Neural cell (in vitro differentiated cells): ENCODE results near the gene ECE1. TPM values are rescaled to one million over a fixed set of nuclear protein-coding genes. Genes with fewer than 3 reads are reported as not detected.
"Not testable (repeated sequence)": the region's sequence is repeated elsewhere in the genome, so short reads cannot be mapped to it uniquely, and the experiment has no call there.

Experiments
- H2AFZ ChIP-seq: fragments of 200-600, 300-800 bp; sonication (generic), shearing (Covaris generic); 2 replicates; pipeline ENCODE4 v1.6.0; 2014; ENCODE audit warnings: low read depth, mild to moderate bottlenecking, antibody characterized with exemption, low read length, moderate library complexity
- H3F3A ChIP-seq: fragments of 200-600 bp; shearing (Covaris generic); 2 replicates; pipeline ENCODE4 v1.6.1; 2016; ENCODE audit warnings: mild to moderate bottlenecking, moderate library complexity, mixed read lengths, antibody characterized with exemption, low read length; ENCODE audit not compliant: insufficient read depth, poor library complexity, severe bottlenecking
- H3K27ac ChIP-seq: fragments of 200-600, 300-800 bp; sonication (generic), shearing (Covaris generic); 2 replicates; pipeline ENCODE4 v1.5.1; 2014; ENCODE audit warnings: mild to moderate bottlenecking, low read length, moderate library complexity
- H3K27me3 ChIP-seq: fragments of 300-800, 200-600 bp; sonication (generic), shearing (Covaris generic); 2 replicates; pipeline ENCODE4 v1.6.0; 2014; ENCODE audit warnings: mild to moderate bottlenecking, low read depth, low read length, moderate library complexity; ENCODE audit not compliant: insufficient read depth
- H3K36me3 ChIP-seq: fragments of 300-800, 200-600 bp; sonication (generic), shearing (Covaris generic); 2 replicates; pipeline ENCODE4 v1.5.1; 2014; ENCODE audit warnings: mild to moderate bottlenecking, antibody characterized with exemption, low read length, moderate library complexity; ENCODE audit not compliant: insufficient read depth
- H3K4me2 ChIP-seq: fragments of 300-800, 200-600 bp; sonication (generic), shearing (Covaris generic); 2 replicates; pipeline ENCODE4 v1.6.0; 2014; ENCODE audit warnings: mild to moderate bottlenecking, low read length
- H3K4me3 ChIP-seq: fragments of 300-800, 200-600 bp; sonication (generic), shearing (Covaris generic); 2 replicates; pipeline ENCODE4 v1.5.1; 2014; ENCODE audit warnings: mild to moderate bottlenecking, low read length, moderate library complexity
- H3K79me2 ChIP-seq: fragments of 200-600 bp; shearing (Covaris generic); replicated peaks from 2 replicates; pipeline ENCODE4 v1.6.0; 2014; ENCODE audit warnings: mild to moderate bottlenecking, low read length, moderate library complexity; ENCODE audit not compliant: insufficient read depth
- H3K9ac ChIP-seq: fragments of 300-800, 200-600 bp; sonication (generic), shearing (Covaris generic); 2 replicates; pipeline ENCODE4 v1.6.1; 2016; ENCODE audit warnings: mild to moderate bottlenecking, low read length, mixed read lengths
- H3K9me2 ChIP-seq: fragments of 200-600 bp; shearing (Covaris generic); 2 replicates; pipeline ENCODE4 v1.6.1; 2016; ENCODE audit warnings: mild to moderate bottlenecking, low read length, mixed read lengths; ENCODE audit not compliant: insufficient read depth
- H3K9me3 ChIP-seq: fragments of 200-600, 300-800 bp; sonication (generic), shearing (Covaris generic); 2 replicates; pipeline ENCODE4 v1.6.1; 2016; ENCODE audit warnings: mild to moderate bottlenecking, mixed run types, low read length, moderate library complexity, mixed read lengths
- H4K20me1 ChIP-seq: fragments of 200-600 bp; shearing (Covaris generic); 2 replicates; pipeline ENCODE4 v1.6.1; 2016; ENCODE audit warnings: mild to moderate bottlenecking, mixed run types; ENCODE audit not compliant: insufficient read depth
- CTCF ChIP-seq: fragments of 450-650 bp; IDR thresholded peaks from 2 replicates; pipeline ENCODE4 v1.5.1; 2014; ENCODE audit warnings: antibody characterized with exemption, mild to moderate bottlenecking, moderate library complexity; ENCODE audit not compliant: poor library complexity, severe bottlenecking
- EP300 ChIP-seq: fragments of 450-650 bp; conservative IDR thresholded peaks from 2 replicates; pipeline ENCODE4 v1.6.1; 2014; ENCODE audit warnings: antibody characterized with exemption, mild to moderate bottlenecking, moderate library complexity; ENCODE audit not compliant: poor library complexity, severe bottlenecking
- EZH2 ChIP-seq: fragments of 200-600, 300-800 bp; shearing (Covaris generic), sonication (generic); IDR thresholded peaks from 2 replicates; pipeline ENCODE4 v1.6.1; 2014; ENCODE audit warnings: antibody characterized with exemption, low read length, borderline replicate concordance, mild to moderate bottlenecking; ENCODE audit not compliant: insufficient read depth, poor library complexity, severe bottlenecking
- MXI1 ChIP-seq: fragments of 450-650 bp; conservative IDR thresholded peaks from 2 replicates; pipeline ENCODE4 v1.6.1; 2014; ENCODE audit warnings: antibody characterized with exemption, mild to moderate bottlenecking; ENCODE audit not compliant: poor library complexity, severe bottlenecking
- POLR2AphosphoS5 ChIP-seq: IDR thresholded peaks from 2 replicates; pipeline ENCODE4 v1.6.1; 2012
- RAD21 ChIP-seq: fragments of 450-650 bp; conservative IDR thresholded peaks from 2 replicates; pipeline ENCODE4 v1.6.1; 2014; ENCODE audit warnings: antibody characterized with exemption, mild to moderate bottlenecking, moderate library complexity
- REST ChIP-seq: IDR thresholded peaks from 2 replicates; pipeline ENCODE4 v1.6.1; 2012; ENCODE audit warnings: borderline replicate concordance
- SMC3 ChIP-seq: fragments of 450-650 bp; conservative IDR thresholded peaks from 2 replicates; pipeline ENCODE4 v1.6.1; 2014; ENCODE audit warnings: antibody characterized with exemption, mild to moderate bottlenecking, moderate library complexity; ENCODE audit not compliant: poor library complexity
- TAF1 ChIP-seq: IDR thresholded peaks from 2 replicates; pipeline ENCODE4 v1.6.1; 2012; ENCODE audit warnings: low read depth
- polyA plus RNA-seq: library from polyadenylated mRNA; depleted of rRNA; stranded (reverse); fragments of >200 nt; gene quantifications from 2 replicates; pipeline ENCODE4 v1.2.3, GENCODE V29; 2014

Gene ECE1
- polyA plus RNA-seq, 1 donor from 2014 or later, result 7.8 TPM

GRCh38 chr1:21174230-21174629 is 116.0 kb downstream of the ECE1 start:
- no peak overlapping the region for H2AFZ ChIP-seq
- TF ChIP-seq RAD21, result no peak
- TF ChIP-seq TAF1, result no peak
- TF ChIP-seq POLR2AphosphoS5, result no peak
- TF ChIP-seq SMC3, result no peak
- no peak for TF ChIP-seq CTCF
- TF ChIP-seq EZH2, result no peak
- no peak for TF ChIP-seq EP300
- no peak for TF ChIP-seq REST
- no peak for TF ChIP-seq MXI1

DNA sequence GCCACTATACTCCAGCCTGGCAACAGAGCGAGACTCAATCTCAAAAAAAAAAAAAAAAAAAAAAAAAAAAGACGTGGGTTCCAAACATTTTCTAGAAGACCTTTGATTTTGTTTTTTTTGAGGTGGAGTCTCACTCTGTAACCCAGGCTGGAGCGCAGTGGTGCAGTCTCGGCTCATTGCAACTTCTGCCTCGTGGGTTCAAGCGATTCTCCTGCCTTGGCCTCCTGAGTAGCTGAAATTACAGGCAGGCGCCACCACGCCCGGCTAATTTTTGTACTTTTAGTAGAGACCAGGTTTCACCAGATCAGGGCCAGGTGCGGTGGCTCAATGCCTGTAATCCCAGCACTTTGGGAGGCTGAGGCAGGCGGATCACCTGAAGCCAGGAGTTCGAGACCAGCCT is 117.2 kb downstream of the ECE1 start:
- H4K20me1 ChIP-seq, result peaks cover 10% of the 10 kb centered on the region

More at GRCh38 chr1:21174230-21174629, 116.0 kb downstream of the ECE1 start:
- no peaks in the 10 kb centered on the region for H3K36me3 ChIP-seq
- peaks cover 10% of the 10 kb centered on the region for H4K20me1 ChIP-seq
- H3K9ac ChIP-seq, result peak overlapping the region; percentile 91
- H3K4me2 ChIP-seq, result peak overlapping the region; percentile 79
- peak overlapping the region; percentile 80 for H3K27ac ChIP-seq
- peak overlapping the region; percentile 98 for H3K4me3 ChIP-seq
- H3K79me2 ChIP-seq, result peaks cover 56% of the 10 kb centered on the region
- no peaks in the 10 kb centered on the region for H3K9me2 ChIP-seq
- H3F3A ChIP-seq, result no peaks in the 10 kb centered on the region
- no peaks in the 10 kb centered on the region for H3K27me3 ChIP-seq
- no peaks in the 10 kb centered on the region for H3K9me3 ChIP-seq

GRCh38 chr1:21170837-21171236 is 119.4 kb downstream of the ECE1 start:
- not testable (repeated sequence) for H3F3A ChIP-seq, H3K9ac ChIP-seq, H3K4me3 ChIP-seq, H3K27me3 ChIP-seq, H3K9me2 ChIP-seq, H3K27ac ChIP-seq, H2AFZ ChIP-seq, H3K36me3 ChIP-seq, H3K4me2 ChIP-seq, H3K9me3 ChIP-seq
- Histone ChIP-seq H3K79me2 (peaks cover 80% of the 10 kb centered on the region), H4K20me1 (peaks cover 10% of the 10 kb centered on the region)

More for the DNA sequence above, 117.2 kb downstream of the ECE1 start:
- H3K9ac ChIP-seq, H2AFZ ChIP-seq, H3K36me3 ChIP-seq, H3K27me3 ChIP-seq, H3K9me3 ChIP-seq, H3K27ac ChIP-seq, H3K9me2 ChIP-seq, H3K4me2 ChIP-seq, H3F3A ChIP-seq: not testable (repeated sequence)
- peaks cover 62% of the 10 kb centered on the region for H3K79me2 ChIP-seq
- peak overlapping the region; percentile 98 for H3K4me3 ChIP-seq
